GM19468 (cell line): ENCODE results near the gene TMF1.

Source experiments
- ATAC-seq: cut with Tn5 transposase; IDR thresholded peaks from one replicate; pipeline ENCODE4 v1.9.1; 2021; ENCODE audit warnings: mild to moderate bottlenecking, moderate library complexity, moderate number of reproducible peaks; ENCODE audit not compliant: unreplicated experiment; ENCODE audit errors: extremely low read depth

TMF1 gene

DNA sequence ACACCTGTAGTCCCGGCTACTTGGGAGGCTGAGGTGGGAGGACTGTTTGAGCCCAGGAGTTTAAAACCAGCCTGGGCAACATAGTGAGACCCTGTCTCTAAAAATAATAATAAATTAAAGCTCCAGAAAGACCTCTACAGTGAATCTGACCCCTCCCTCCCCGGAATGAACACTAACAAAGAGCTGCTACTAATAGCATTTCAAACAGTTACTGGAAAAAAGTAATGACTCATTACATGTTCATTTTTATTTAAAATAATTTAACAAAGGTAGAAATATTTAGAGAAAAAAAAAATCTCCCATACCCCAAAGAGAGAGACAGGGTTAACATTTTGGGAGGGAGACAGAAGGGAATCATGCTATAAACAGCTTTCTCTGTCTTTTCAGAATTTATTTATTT is 30.2 kb upstream of the TMF1 start:
- ATAC-seq: no peak

DNA sequence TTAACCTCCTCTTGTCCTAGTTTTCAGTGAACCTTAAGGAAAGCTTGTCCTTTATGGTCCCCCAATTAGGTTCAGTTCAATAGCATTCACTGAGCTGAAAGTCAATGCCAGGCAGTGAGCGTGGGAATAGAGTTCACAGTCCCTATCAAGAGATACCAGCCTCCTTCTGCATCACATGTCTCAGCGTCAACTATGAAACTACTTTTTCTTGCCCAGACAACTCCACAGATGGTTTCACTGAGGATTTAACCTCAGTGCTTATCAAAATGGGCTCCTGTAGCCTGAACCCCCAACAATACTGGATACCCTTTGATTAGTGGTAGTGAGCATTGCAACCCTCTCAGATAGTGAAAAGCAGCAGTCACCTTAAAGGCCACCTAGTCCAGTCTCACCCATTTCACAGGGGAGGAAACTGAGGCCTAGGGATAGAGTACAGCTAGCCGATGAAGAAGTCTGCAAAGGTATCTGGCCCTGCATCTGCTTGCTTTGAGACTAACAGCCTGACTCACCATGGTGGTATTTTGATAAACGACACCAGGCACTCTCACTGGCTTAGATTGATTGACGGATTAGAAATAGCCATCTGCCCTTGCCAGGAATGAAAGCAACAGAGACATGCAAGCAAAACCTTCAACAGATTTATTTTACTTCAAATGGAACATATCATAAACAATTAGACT is 29.6 kb upstream of the TMF1 start:
- ATAC-seq: no peak

- ATAC-seq: peak; percentile 17
Measured at GRCh38 chr3:69080233-69080920, 28.2 kb upstream of the TMF1 start, which contains the start of gene UBA3. Gene UBA3 (minus strand): TSS chr3:69080365. CDS start chr3:69080353, 12 bp downstream.

- no peak for ATAC-seq
Measured at GRCh38 chr3:69079269-69080159, 27.4 kb upstream of the TMF1 start.

DNA sequence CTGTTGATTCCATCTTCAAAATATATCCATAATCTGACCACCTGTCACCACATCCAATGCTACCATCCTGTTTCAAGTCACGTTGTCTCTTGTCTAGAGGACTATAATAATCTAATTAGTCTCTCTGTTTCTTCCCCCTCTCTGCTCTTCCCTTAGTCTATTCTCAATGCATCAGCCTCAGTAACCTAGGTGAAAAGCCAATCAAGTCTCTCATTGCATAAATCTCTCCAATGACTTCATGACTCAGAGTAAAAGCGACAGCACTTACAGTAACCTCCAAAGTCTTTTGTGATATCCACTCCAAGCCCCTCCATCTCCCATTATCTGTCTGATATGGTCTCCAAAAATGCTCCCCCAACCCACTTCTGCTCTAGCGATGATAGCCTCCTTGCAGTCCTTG is 20.8 kb upstream of the TMF1 start:
- no peak for ATAC-seq

DNA sequence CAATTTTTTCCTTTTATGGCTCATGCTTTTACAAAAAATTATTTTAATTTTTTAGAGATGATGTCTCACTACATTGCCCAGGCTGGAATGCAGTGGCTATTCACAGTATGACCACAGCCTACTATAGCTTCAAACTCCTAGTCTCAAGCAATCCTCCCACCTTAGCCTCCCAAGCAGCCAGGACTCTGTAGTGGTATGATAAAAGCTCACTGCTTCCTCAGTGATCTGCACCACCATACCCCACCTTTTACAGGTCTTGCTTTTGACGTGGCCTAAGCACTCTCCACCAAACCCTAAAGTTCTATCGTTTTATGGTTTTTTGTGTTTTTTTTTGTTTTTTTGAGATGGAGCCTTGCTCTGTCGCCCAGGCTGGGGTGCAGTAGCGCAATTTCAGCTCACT is 14.0 kb upstream of the TMF1 start:
- no peak for ATAC-seq

DNA sequence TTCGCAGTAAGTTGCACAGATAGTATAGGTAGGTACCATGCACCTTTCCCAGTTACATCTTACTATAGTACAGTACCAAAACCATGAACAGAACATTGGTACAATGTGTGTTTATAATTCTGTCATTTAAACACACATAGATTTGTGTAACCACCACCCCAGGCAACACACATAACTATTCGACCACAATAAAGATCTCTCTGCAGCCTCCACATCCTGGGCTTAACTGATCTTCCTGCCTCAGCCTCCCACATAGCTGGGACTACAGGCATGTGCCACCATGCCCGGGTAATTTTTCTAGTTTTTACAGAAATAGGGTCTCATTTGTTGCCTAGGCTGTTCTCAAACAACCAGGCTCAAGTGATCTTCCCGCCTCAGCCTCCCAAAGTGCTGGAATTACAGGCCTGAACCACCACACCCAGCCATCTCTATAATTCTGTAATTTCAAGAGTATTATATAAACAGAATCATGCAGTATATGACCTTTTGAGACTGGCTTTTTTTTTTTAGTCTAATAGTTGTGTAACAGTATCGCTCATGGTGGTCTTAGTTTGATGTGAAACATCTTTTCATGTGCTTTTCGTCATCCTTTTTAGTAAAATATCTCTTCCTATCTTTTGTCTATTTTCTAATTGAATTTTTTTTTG is 13.3 kb upstream of the TMF1 start:
- no peak for ATAC-seq

- no peak for ATAC-seq
Measured at GRCh38 chr3:69063636-69064035, 11.5 kb upstream of the TMF1 start.

GRCh38 chr3:69059688-69060087 is 7.6 kb upstream of the TMF1 start:
- no peak for ATAC-seq

DNA sequence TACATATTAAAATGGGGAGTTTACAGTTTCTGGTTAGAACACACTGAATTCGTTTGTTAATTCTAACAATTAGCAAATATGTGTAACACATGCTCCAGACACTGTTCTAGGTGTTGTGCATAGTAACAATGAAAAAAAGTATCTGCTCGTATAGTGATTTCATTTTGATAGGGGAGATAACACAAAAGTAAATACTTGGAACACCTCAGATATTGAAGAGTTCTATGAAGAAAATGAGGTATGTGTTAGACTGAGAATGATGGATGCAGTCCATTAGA is 6.8 kb upstream of the TMF1 start:
- ATAC-seq: no peak

- ATAC-seq: peak; percentile 73
Measured at GRCh38 chr3:69058180-69058946, 6.2 kb upstream of the TMF1 start.

- ATAC-seq: no peak
Measured at GRCh38 chr3:69052472-69052898, 352 bp upstream of the TMF1 start.

DNA sequence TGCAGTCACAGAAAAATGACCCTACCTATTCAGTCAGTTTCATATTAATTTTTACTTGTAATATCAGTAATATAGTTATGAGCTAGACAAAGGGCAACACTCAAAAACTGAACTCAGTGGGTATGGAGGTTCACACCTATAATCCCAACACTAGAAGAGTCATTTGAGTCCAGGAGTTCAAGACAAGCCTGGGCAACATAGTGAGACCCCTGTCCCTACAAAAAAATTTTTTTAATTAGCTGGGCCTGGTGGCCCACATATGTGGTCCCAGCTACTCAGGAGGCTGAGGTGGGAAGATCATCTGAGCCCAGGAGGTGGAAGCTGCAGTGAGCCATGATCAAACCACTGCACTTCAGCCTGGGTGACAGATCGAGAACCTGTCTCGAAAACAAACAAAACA is 3.1 kb downstream of the TMF1 start:
- no peak for ATAC-seq

DNA sequence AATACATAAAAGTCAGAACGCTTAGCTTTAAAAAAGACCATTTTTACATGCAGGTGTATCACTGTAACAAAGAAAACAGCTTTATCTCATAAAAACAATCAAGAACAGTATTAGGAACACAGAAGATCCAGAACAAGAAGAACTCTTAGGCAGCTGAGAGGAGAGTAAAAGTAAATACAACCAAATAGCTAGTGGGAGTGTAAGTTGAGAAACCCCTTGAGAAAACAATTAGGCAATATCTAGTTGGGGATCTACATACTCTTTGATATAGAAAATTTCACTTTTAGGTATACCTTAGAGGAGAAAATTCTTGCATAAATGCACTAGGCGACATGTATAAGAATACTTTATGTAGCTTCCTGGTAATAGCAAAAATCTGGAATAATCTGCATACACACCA is 7.5 kb downstream of the TMF1 start:
- no peak for ATAC-seq

DNA sequence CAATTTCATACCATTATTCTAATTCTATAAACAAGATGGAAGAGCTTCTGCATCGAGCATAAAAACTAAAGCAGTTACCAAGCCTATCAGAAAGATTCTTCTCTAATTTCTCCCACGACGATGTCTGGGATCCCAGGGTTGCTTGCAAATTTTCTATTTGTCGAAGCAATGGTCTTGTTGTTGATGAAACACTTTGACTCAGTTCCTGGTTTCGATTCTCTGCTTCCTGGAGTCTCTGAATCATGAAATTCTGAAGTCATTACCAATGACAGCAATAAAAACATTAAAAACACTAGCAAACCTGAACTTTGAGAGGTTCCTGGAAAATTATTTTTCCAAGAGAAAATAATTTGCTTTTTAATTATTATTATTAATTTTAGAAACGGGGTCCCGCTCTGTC is 18.7 kb downstream of the TMF1 start:
- no peak for ATAC-seq

- no peak for ATAC-seq
Measured at GRCh38 chr3:69032737-69033136, 19.4 kb downstream of the TMF1 start.

DNA sequence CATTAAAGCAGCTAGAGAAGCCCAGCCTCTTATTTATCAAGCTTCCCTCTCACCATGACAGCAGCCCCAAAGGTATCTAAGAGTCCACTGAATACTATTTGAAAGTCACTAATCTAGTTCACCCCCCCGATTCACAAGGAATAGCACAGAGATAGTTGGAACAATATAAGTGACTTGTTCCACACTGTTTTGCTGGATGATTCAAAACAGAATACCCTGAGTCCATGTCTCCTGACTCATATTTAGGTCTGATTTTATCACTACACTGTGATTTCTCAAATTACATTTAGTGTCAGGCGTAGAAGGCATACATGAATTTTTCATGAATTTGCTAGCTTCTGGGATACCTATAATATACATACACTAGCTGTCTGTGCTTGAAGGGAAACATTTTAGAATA is 20.0 kb downstream of the TMF1 start:
- ATAC-seq: no peak

- ATAC-seq: no peak
Measured at GRCh38 chr3:69031635-69032034, 20.5 kb downstream of the TMF1 start.

DNA sequence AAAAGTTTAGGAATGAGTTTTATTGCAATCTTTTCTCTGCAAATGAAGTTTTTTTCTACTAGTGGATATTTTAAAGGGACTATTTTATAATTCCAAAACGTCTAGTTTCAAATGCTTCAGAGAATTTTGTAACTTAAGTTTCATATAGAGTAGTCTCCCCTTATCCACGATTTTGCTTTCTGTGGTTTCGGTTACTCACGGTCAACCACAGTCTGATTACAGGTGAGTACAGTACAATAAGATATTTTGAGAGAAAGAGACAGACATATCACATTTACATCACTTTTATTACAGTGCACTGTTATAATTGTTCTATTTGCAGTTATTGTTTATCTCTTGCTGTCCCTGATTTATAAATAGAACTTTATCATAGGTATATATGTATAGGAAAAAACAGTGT is 31.3 kb downstream of the TMF1 start:
- ATAC-seq: no peak

DNA sequence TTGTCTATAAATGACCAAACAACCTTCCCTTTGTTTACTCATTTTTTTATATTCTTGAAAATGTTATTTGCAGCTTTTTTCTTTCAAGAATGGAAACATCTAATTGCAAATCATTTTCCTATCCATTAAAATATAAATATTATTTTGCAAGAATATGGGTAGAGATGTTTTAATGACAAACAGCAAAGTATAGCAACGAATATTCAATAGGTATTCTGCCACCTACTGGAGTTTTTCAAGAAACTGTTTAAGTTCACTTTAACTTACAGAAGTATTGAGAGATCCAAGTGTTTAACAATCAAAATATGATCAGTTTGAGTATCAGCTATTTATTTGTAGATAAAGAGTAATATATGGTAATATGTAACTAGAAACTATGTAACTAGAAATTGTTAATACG is 31.7 kb downstream of the TMF1 start:
- ATAC-seq: no peak
